AG20443 (cell line): Measurements from ENCODE around the gene KCMF1.

ENCODE experiments used
- DNase-seq: peaks from one replicate; pipeline ENCODE4 v3.0.0; 2012; ENCODE audit warnings: low spot score, mixed read lengths

KCMF1 gene

GRCh38 chr2:85022232-85022631 is 51.3 kb downstream of the KCMF1 start:
- no peak for DNase-seq

GRCh38 chr2:85024372-85025047 is 53.5 kb downstream of the KCMF1 start:
- no peak for DNase-seq

- DNase-seq = no peak
These were observed 61.7 kb downstream of the KCMF1 start for GRCh38 chr2:85032621-85033020.

- no peak for DNase-seq
These were observed 62.4 kb downstream of the KCMF1 start for GRCh38 chr2:85033388-85033787.

- no peak for DNase-seq
These were observed 63.2 kb downstream of the KCMF1 start for GRCh38 chr2:85034158-85034557.

GRCh38 chr2:85037622-85038021 is 66.7 kb downstream of the KCMF1 start:
- DNase-seq = no peak

- no peak for DNase-seq
These were observed 71.4 kb downstream of the KCMF1 start for GRCh38 chr2:85042330-85042729.

GRCh38 chr2:85048534-85048933 is 77.6 kb downstream of the KCMF1 start:
- DNase-seq = no peak

GRCh38 chr2:85049236-85049635 is 78.3 kb downstream of the KCMF1 start:
- DNase-seq = no peak

GRCh38 chr2:85053802-85054201 is 82.8 kb downstream of the KCMF1 start:
- peak; percentile 70 for DNase-seq

GRCh38 chr2:85057226-85057962 is 86.4 kb downstream of the KCMF1 start:
- DNase-seq = no peak

- DNase-seq = no peak
These were observed 90.9 kb downstream of the KCMF1 start for GRCh38 chr2:85061896-85062295.

GRCh38 chr2:85062565-85062964 is 91.6 kb downstream of the KCMF1 start:
- no peak for DNase-seq

- no peak for DNase-seq
These were observed 93.1 kb downstream of the KCMF1 start for GRCh38 chr2:85063981-85064599.

GRCh38 chr2:85064927-85065577 is 94.1 kb downstream of the KCMF1 start:
- no peak for DNase-seq

GRCh38 chr2:85066006-85066740 is 95.2 kb downstream of the KCMF1 start:
- no peak for DNase-seq

- peak; percentile 83 for DNase-seq
These were observed 96.0 kb downstream of the KCMF1 start for GRCh38 chr2:85066874-85067351.

GRCh38 chr2:85071096-85071495 is 100.1 kb downstream of the KCMF1 start:
- DNase-seq = no peak

- DNase-seq = no peak
These were observed 102.1 kb downstream of the KCMF1 start for GRCh38 chr2:85073033-85073432.

GRCh38 chr2:85076618-85077274 is 105.8 kb downstream of the KCMF1 start:
- DNase-seq = no peak

GRCh38 chr2:85077859-85078419 is 107.0 kb downstream of the KCMF1 start:
- DNase-seq = no peak
